Keratinocyte (primary cell): ENCODE data around the gene KDM2A.
A peak's percentile ranks its signal among the peaks of the same experiment; 100 is the strongest.

Experiments used
- CTCF ChIP-seq, 3 experiments: IDR thresholded peaks in 1 of 3; conservative IDR thresholded peaks in 1 of 3; optimal IDR thresholded peaks in 1 of 3; 2 replicates in 2 of 3; 3 replicates in 1 of 3; pipeline versions ENCODE3 to v1.5.1; 2011; ENCODE audit warnings: low read length in 3 of 3, mild to moderate bottlenecking in 3 of 3, moderate library complexity in 2 of 3, control low read depth in 1 of 3, inconsistent platforms in 1 of 3; ENCODE audit not compliant: insufficient read depth in 2 of 3; ENCODE audit errors: extremely low read depth in 1 of 3
- EZH2 ChIP-seq: IDR thresholded peaks from one replicate; pipeline ENCODE4 v1.6.1; 2012; ENCODE audit warnings: inconsistent platforms, mild to moderate bottlenecking, low read length, moderate library complexity

GRCh38 chr11:67265633-67266448 lies 146.8 kb downstream of the KDM2A start:
- peak in 2 of 3 experiments; percentile 35 to 81 for TF ChIP-seq CTCF (optimal IDR thresholded peaks at IDR 0.05 in 1 of 3, IDR thresholded peaks at IDR 0.05 in 1 of 3, conservative IDR thresholded peaks at IDR 0.05 in 1 of 3; ENCODE audit: extremely low read depth in 1 of 3, insufficient read depth in 2 of 3, low read length in 3 of 3)
- no peak for TF ChIP-seq EZH2
